Measurements from ENCODE around the gene OR2A12.
"Not testable (repeated sequence)": the region's sequence is repeated elsewhere in the genome, so short reads cannot be mapped to it uniquely, and the experiment has no call there.

The OR2A12 gene, protein sequence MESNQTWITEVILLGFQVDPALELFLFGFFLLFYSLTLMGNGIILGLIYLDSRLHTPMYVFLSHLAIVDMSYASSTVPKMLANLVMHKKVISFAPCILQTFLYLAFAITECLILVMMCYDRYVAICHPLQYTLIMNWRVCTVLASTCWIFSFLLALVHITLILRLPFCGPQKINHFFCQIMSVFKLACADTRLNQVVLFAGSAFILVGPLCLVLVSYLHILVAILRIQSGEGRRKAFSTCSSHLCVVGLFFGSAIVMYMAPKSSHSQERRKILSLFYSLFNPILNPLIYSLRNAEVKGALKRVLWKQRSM

DNA sequence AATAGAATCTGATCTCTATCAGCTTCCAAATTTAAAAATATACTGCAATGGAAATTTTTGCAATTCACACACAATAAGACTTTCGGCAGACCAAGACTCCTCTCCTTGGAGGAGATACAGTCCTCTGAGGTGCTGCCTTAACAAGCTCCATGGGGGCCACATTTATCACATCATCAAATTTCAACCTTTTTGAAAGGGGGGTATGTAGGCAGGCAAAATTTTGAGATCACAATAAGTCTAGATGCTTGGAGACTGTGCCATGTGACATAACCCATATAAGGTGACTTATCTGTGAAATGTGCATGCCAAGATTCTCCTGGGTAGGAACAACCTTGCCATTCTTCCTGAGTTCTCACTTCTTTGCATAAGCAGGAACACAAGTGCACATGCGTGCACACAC lies at the start of gene OR2A12:
Gene OR2A12 (plus strand): TSS at position 301 of the 400 bp plus-strand sequence. CDS start 8,830 bp downstream, outside the sequence.
- DNase-seq: no peak

DNA sequence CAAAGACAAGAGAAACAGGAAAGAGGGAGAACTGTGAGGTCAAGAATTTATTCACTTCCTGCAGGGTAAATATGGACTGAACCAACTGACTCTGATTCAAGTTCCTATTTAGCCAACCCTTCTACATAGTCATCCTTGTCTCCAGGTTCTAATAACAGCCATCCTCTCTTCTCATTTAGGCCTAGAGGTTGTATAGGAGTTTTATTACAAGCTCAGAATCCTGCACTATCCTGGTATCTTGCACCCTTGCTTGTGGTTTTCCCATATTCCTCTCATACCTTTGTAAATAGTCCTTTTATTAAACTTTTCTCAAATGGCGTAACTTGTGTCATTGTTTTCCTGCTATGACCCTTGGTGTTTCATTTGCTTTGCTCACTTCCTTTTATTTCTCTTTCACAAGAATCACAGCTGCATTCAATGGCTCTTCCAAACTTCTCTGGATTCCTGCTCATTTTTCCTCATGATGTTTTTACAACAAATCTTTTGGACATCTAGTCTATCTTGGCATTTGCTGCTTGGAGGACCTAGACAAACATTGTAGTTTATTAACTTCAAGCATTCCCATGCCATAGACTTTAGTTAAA lies 49.7 kb upstream of the OR2A12 start:
- no peak for DNase-seq

DNA sequence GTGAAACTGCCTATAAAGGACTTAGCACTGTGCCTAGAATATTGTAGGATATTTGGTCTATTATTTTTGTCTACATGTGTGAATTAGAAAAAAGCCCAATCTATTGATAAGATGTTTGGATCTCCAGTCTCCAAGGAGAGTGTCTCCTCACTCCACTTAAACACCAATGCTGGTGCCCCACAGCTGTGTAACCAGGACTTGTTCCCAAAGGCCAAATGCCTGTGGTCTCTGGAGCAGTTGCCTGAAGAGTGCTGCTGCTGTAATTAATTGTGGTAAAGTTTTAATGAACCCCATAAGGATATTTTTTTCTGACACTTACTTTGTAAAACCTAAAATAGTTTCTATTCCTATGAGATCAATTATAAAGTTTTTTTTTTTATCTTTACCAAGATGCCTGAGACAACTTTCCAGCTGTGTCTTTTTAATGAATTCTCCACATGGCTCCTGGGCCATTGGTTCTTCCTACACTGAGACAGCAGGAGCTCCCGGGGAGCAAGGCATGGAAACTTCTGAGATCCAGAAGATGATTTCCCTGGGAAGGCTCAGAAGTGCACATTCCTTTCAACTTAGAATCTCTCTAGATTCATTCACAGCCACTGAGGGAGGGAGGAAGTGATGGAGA lies 48.6 kb upstream of the OR2A12 start:
- no peak for DNase-seq

DNA sequence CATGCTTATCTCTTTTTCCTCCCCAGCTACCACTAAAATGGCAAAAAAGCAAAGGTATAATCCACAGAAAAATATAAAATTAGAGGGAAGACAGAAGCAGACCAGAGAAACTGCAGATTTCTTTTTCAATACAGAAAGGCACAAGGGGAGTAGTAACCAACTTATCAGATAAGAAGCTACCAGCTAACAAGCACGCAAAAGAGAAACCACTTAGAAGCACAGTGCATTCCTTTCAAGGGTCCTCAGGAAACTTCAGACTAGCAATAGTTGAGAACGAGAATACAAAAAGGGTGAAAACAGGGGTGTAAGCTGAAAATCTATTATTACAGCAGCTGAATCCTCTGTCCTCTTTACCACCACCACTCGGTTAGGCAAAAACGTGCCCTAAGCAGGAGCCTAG lies 47.2 kb upstream of the OR2A12 start:
- no peak for DNase-seq

DNA sequence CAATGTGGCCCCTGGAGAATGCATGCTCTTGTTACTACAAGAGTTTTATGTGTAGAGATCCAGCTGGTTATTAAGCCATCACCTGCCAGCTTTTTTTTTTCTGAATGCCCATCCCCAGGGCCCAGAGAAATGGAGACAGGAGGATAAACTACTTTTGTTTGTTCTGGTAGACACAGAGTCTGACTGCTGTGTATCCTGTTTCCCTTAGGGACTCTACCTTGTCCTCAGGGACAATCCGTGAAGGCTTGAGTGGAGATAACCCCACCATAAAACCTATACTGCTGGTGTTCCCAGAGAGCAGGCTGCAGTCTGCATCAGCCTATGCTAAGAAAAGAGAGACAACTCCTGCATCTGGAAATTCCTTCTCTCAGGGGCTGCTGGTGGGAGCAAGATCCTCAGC lies 37.4 kb upstream of the OR2A12 start, which contains the start of gene OR2A5:
Gene OR2A5 (plus strand): TSS at position 301 of the 400 bp plus-strand sequence. CDS start 1,454 bp downstream, outside the sequence.
- no peak for DNase-seq

DNA sequence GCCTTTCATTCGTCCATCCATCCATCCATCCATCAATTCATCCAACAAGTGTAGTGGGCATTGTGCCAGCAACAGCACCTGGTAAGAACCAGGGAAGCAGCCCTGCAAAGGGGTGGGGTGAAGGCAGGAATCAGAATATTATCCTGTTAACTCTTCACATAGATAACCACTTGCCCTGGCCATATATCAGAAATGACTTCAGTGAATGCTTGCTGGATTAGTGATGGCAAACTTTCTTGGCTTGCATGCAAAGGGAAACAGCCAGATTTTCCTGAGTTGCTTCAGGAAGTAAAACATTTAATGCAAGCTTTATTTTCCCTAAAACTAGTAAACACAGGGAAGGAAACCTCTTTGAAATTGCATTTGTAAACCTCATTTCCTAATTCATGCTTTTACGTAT lies 36.6 kb upstream of the OR2A12 start:
- DNase-seq: no peak

DNA sequence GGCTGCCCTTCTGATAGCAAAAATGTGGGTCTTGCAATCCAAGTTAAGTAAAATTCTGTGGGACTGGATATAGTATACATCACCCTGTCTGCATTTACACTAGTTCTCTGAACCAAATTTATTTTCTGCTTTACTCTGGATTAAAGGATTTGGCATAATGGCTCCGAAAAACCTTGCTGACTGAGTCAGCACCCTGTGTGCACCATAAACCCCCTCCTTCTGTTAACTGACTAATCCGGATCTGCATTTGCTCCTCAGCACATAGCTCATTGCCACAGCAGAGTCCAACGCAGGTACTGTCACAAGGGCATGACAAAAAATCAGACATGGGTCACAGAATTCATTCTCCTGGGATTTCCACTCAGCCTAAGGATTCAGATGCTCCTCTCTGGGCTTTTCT lies 36.0 kb upstream of the OR2A12 start:
- no peak for DNase-seq

DNA sequence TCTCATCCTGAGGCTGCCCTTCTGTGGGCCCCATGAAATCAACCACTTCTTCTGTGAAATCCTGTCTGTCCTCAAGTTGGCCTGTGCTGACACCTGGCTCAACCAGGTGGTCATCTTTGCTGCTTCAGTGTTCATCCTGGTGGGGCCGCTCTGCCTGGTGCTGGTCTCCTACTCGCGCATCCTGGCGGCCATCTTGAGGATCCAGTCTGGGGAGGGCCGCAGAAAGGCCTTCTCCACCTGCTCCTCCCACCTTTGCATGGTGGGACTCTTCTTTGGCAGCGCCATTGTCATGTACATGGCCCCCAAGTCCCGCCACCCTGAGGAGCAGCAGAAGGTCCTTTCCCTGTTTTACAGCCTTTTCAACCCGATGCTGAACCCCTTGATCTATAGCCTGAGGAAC lies 35.2 kb upstream of the OR2A12 start:
- DNase-seq: not testable (repeated sequence)

DNA sequence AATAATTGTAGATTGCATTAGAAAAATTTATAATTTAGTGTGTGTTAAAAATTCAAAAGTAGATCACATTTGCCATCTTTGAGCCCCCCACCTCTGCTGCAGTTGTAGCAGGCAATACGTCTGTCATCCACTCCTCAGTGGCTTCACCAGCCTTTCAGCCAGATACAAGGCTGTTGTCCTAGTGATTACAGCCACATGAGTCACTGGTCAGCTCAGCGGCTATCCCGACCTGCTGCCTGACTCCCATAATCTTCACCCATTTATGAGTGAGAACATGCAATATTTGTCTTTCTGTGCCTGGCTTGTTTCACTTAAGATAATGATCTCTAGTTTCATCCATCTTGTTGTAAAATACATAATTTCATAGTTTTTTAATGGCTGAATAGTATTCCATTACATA lies 28.1 kb upstream of the OR2A12 start:
- no peak for DNase-seq

DNA sequence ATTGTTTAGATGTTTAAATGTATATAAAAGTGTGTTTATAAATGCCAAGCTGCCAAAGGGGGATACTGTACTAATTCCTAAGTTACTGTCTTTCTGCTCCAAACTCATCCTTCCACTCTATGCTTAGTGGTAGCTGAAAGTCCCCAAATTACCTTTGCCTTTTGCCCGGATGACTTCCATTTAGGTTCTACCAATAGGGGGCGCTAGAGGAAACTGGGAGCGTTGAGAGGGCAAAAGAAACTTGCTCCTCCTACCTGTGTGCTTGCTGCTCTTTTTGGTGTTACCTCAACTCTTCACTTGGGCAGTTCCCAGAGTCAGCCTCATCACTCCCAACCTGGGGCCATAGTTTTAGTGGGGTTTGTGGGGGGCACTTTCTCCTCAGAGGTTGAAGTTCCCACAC lies 22.4 kb upstream of the OR2A12 start:
- no peak for DNase-seq

DNA sequence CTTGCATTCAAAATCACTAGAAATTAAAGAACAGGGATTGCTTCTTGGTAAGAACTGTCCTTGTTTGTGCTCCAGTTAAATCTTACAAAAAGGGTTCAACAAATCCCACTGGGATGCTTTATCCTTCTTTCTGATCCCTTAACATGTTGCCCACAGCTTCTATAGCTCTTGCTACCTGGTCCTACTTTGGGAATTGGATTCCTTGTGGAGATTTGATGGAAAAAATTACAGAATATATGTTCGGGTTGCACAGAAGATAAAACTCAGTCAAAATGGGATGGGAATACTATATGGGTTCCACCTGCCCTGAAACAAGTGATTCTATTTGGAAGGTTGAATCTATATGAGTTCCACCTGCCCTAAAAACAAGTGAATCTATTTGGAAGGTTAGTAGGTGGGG lies 16.6 kb upstream of the OR2A12 start, which contains the start of gene OR2A25:
Gene OR2A25 (plus strand): TSS at position 301 of the 400 bp plus-strand sequence. CDS start 4,409 bp downstream, outside the sequence.
- no peak for DNase-seq

DNA sequence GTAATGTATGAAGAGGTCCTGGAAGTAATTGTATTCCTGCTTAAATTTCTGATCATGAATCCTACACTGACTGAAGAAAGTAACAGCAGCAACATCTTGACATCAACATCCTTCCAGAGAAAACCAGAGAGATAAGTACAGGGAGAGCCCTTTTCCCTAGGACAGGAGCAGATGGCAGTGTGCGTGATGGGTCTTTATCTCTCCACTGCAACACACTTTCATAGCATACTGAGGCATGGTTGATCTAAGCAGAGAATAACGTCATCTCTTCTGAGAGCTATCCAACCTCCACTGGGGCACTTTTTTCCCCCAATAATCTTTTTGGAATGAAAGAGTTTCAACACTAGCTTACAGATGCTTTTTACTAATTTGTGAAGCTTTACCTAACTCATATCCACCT lies 16.1 kb upstream of the OR2A12 start:
- DNase-seq: no peak

DNA sequence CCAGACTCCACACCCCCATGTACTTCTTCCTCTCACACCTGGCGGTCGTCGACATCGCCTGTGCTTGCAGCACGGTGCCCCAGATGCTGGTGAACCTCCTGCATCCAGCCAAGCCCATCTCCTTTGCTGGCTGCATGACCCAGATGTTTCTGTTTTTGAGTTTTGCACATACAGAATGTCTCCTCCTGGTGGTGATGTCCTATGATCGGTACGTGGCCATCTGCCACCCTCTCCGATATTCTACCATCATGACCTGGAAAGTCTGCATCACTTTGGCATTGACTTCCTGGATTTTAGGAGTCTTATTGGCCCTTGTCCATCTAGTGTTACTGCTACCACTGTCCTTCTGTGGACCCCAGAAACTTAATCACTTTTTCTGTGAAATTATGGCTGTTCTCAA lies 11.7 kb upstream of the OR2A12 start:
- no peak for DNase-seq

DNA sequence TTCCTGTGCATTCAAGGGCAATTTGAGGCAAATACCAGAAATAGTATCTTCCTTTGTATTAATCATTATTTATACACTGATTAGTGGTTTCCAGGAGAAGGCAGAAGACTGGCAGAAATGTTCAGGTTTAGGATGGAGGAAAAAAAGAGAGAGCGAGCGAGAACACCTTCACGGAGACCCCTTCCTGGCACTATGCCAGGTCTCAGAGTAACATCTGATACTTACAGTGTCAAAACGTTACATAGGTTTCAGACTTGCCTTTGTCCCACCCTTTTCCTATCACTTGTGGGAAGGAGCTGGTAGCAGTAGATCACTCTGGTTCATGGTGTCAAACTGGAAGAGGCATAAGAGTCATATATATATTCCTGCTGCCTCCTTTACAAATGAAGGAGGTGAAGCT lies 652 bp downstream of the OR2A12 start:
- DNase-seq: no peak

DNA sequence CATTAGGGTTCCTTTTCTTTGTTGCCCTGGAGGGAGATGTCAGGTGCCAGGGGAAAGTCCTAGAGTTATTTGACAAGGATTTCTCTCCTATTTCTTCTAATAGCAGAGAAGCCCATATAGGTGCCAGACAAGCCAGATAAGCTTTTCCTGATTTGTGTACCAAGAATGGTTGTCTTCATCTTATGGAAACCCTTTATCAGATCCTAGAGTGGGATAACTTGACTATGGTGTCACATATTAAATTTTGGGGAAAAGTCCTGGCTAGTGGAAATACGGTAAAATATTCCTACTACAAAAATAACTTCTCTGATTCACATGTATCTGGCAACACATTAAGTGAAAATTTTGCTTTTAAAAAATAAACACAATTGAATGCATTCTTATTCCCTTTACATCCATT lies 1.2 kb downstream of the OR2A12 start:
- no peak for DNase-seq

DNA sequence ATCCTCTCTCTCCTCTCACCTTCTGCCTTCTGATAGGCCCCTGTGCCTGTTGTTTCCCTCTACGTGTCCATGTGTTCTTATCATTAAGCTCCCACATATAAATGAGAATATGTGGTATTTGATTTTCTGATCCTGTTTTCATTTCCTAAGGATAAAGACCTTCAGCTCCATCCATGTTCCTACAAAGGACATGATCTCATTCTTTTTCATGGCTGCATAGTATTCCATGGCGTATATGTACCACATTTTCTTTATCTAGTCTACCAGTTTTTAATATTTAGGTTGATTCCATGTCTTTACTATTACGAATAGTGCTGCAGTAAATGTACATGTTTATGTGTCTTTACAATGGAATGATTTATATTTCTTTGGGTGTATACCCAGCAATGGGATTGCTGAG lies 4.6 kb downstream of the OR2A12 start:
- no peak for DNase-seq

DNA sequence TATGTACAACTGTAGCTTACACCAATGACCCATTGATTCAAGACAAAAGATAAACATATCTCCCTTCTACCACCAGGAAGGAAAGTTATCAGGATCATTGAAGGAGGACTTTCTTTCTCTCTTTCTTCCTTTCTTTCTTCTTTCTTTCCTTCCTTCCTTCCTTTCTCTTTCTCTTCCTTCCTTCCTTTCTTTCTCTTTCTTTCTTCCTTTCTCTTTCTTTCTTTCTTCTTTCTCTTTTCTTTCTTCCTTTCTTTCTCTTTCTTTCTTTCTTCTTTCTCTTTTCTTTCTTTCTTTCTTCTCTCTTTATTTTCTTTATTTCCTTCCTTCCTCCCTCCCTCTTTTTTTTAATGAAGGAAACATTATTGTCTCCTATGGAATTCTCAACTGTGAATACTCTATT lies 12.7 kb downstream of the OR2A12 start:
- DNase-seq: no peak

DNA sequence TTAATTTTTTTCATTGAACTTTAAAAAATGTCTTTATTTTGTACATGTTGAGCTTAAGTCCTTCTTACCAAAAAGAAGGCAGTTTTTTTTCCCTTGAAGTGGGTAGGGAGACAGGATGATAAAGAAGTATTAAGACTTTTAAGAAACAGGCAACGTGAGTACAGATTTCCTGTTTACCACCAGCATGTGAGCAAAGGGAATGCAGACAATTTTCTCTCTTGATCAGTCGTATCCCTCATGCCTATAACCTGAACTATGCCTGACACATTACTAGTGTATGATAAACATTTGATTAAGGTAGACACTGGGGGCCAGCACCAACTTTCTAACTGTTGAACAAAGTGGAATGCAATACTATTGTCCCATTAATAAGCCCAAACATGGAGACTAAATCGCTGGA lies 14.5 kb downstream of the OR2A12 start:
- no peak for DNase-seq

DNA sequence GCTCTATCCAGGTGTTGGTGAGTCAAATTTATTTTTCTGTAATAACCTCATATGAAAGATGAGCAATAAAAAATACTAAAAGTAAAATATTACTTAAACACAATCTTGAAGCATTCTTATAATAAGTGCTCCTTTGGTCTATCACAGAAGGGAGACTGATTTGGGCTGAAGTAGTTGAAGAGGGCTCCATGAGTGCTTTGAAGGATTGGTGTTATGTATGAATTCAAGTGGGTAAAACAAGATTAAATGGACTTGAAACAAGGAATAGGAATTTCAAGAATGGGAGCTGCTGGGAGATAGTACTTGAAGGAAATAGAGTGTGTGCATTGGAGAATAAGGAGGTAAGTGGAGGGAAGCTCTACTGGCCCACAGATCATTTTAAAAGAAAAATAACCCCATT lies 16.0 kb downstream of the OR2A12 start:
- DNase-seq: no peak

DNA sequence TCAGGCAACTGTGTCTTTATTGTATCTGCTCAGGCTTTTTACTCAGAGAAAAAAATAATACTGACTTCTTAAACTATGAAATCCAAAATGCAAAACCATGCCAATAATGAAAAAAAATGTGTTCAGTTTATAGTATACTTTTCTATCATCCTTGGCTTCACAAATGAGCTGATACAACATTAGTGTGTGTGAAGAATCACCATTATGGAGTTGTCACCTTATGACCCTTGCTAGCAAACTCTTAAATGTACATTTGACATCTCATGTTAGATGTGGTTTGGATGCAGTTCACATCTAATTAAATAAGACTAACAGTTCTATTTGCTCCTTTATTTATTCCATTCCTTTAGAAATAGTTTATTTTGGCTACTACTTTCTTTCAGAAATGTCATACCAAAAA lies 19.1 kb downstream of the OR2A12 start:
- DNase-seq: no peak

DNA sequence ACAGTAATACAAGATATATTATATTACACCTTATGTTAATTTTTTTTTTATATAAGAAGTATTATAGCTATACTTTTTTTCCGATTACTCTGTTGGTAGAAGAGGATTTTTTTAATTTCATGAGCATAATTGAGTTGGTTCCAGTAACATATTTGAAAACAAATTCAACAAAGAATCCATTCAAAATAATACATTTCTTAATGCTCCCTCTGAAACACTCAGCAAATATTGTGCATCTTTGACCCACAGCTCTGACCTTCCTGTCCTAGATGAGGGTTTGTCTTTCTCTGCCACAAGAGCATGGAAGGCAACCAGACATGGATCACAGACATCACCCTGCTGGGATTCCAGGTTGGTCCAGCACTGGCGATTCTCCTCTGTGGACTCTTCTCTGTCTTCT lies 23.2 kb downstream of the OR2A12 start, which contains the start of gene OR2A2:
Gene OR2A2 (plus strand): TSS at position 301 of the 400 bp plus-strand sequence. CDS start 0 bp downstream, at position 301.
- no peak for DNase-seq

DNA sequence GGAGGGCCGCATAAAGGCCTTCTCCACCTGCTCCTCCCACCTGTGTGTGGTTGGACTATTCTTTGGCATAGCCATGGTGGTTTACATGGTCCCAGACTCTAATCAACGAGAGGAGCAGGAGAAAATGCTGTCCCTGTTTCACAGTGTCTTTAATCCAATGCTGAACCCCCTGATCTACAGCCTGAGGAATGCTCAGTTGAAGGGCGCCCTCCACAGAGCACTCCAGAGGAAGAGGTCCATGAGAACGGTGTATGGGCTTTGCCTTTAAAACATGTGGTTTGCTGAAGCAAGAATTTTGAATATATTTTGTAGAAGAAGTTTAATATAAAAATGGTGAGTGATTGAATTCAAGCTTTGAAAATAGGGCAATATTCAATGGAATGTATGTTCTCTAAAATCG lies 24.2 kb downstream of the OR2A12 start:
- no peak for DNase-seq

DNA sequence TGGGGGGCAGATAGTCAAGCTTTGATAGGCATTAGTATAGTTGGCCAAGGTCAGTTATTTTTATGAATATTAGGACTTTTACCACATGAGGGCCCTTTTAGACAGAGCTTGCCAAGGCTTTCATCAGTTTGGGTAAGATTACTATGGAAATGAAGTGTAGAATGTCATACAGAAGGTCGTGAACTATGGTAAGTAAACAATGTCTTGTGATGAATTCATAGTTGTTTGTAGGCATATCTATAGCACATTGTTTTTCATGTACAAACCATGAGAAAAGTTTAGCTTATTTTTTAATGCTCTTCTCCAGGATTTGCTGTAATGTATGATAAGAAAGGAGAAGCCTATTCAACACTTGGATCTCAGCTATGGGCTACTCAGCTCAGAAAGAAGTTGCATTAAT lies 27.6 kb downstream of the OR2A12 start:
- DNase-seq: no peak

DNA sequence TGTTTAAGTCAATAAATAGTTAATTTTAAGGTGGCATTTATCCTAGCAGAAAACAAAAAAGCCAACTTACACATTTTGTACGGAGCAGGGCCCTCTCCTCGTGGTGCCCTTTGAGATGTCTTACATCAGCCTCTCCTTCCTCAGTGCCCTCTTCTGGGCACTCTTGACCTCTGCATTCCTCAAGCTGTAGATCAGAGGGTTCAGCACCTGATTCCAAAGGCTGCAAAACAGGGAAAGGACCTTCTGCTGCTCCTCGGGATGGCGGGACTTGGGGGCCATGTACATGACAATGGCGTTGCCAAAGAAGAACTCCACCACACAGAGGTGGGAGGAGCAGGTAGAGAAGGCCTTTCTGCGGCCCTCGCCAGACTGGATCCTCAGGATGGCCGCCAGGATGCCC lies 32.3 kb downstream of the OR2A12 start:
- DNase-seq: no peak

All from activated gamma-delta T cell treated with Interleukin-2 at 50 U/mL for 16 hours (primary cell).